Heart left ventricle (tissue), 16 donors: ENCODE measurements around the gene HNRNPH1. TPM values are rescaled to one million over a fixed set of nuclear protein-coding genes. Genes with fewer than 3 reads are reported as not detected.

Experiments used
- ATAC-seq, 4 donors: fragments of 200-7000 bp; cut with Tn5 transposase; one replicate each; pipeline ENCODE4 v1.9.1; 2020 to 2022; ENCODE audit warnings: moderate library complexity in 4 of 4, mild to moderate bottlenecking in 3 of 4, moderate number of reproducible peaks in 1 of 4
- DNase-seq, 5 donors: peaks; one replicate each; pipeline ENCODE4 v3.0.0-alpha.2; 2020
- H3K27ac ChIP-seq, 12 donors: fragments of 200-600 bp; sonication (generic) in 4 of 12; one replicate each; pipeline versions ENCODE4 v1.5.0 to v1.8.0; 2016 to 2022; ENCODE audit warnings: mild to moderate bottlenecking in 2 of 12
- H3K27me3 ChIP-seq, 9 donors: fragments of 200-600 bp; sonication (generic) in 2 of 9; one replicate each; pipeline versions ENCODE4 v1.5.1 to v1.8.0; 2016 to 2022; ENCODE audit warnings: mild to moderate bottlenecking in 3 of 9
- H3K36me3 ChIP-seq, 9 donors: fragments of 200-600 bp; sonication (generic) in 2 of 9; one replicate each; pipeline versions ENCODE4 v1.5.0 to v1.8.0; 2018 to 2022; ENCODE audit warnings: mild to moderate bottlenecking in 2 of 9
- H3K4me1 ChIP-seq, 12 donors: fragments of 200-600 bp; sonication (generic) in 4 of 12; one replicate each; pipeline versions ENCODE4 v1.5.0 to v1.8.0; 2016 to 2022; ENCODE audit warnings: mild to moderate bottlenecking in 3 of 12
- H3K4me3 ChIP-seq, 12 donors: fragments of 200-600 bp; sonication (generic) in 4 of 12; one replicate each; pipeline versions ENCODE4 v1.5.0 to v1.8.0; 2017 to 2022; ENCODE audit warnings: mild to moderate bottlenecking in 9 of 12, moderate library complexity in 4 of 12
- H3K9me3 ChIP-seq, 12 donors: fragments of 200-600 bp; sonication (generic) in 4 of 12; one replicate each; pipeline versions ENCODE4 v1.5.0 to v1.8.0; 2016 to 2022; ENCODE audit warnings: mild to moderate bottlenecking in 1 of 12
- CTCF ChIP-seq, 12 donors: fragments of 200-600 bp; sonication (generic) in 4 of 12; IDR thresholded peaks; one replicate each; pipeline versions ENCODE4 v1.5.0 to v1.8.0; 2018 to 2022; ENCODE audit warnings: antibody characterized with exemption in 12 of 12, mild to moderate bottlenecking in 5 of 12
- POLR2A ChIP-seq, 2 donors: fragments of 450-650 bp; IDR thresholded peaks; one replicate each; pipeline ENCODE4 v1.6.1; 2017; ENCODE audit warnings: antibody characterized with exemption in 2 of 2, mild to moderate bottlenecking in 2 of 2, moderate library complexity in 2 of 2
- WGBS, 4 donors: extraction: QIAGEN DNeasy Blood & Tissue Kit in 2 of 4; methylation state at CpG; one replicate each; pipeline versions ENCODE4 v1.1.5 to v1.1.7; 2013 to 2018; 5-methylcytosine and 5-hydroxymethylcytosine counted together
- intact Hi-C, 10 donors: fragments of 100-400 bp; cut with DNase I; formaldehyde crosslinking; loops; one replicate each; pipeline versions ENCODE4 v1.11.1 to v1.14.2; 2022
- polyA plus RNA-seq, 2 donors: library from polyadenylated mRNA; stranded (reverse); fragments of 200-250 nt; gene quantifications; one replicate each; pipeline ENCODE4 v1.2.3, GENCODE V29; 2013
- total RNA-seq, 9 donors: library from RNA; depleted of rRNA in 2 of 9; stranded (reverse); fragments of >200 nt in 2 of 9; fragmentation: NEBNext Ultra II Directional in 3 of 9; extraction: Animal tissue kit (Norgen Biotek cat#: 25700) in 3 of 9; gene quantifications; one replicate each; pipeline versions ENCODE4 v1.1.0 to v1.2.4, GENCODE V29; 2016 to 2023
- donor health status: ischemic (EF 13 %, LVEDD 7.1; RV severe dilation, severe dysfunction).
- donor health status: healthy with polysubstance abuse.
- donor health status: DM: no; HTN: yes; CAD: no.
- donor health status: DM: no; HTN: no; CAD: no.
- donor health status: ischemic (EF 25% LVEDD 6.9; RV normal size, moderate dysfunction).
- donor health status: ischemic (EF 25% LVEDD 5.7; RV mildly dilated, moderate dysfunction).
- donor health status: healthy.
- donor health status: DM: yes; HTN: yes; CAD: no.
- donor health status: ischemic (EF 35%, LVEDD 5.7; RV mildly dilated, moderate dysfunction).
- donor health status: nonischemic (EF 11% LVEDD 7.7; RV severe dilation, severe dysfunction).
- donor health status: DM: yes; HTN: yes; CAD: no.
- donor health status: PGD.
- donor health status: ischemic (EF 29% LVEDD 5.4; RV normal size, mild dysfunction).
- donor health status: nonischemic (EF 23%, LVEDD 6.1; RV moderate dilation, normal function).

HNRNPH1 gene
- total and polyA plus RNA-seq, 11 donors: 106 to 252 (median 178) TPM

- WGBS, 4 donors: 89 to 92% (median 90%) methylated on average over 10 to 13 of the region's 13 CpGs
- Histone ChIP-seq H3K27me3 (no peaks in the 10 kb centered on the region), H3K4me1 (peaks cover 0 to 4% (median 0%) of the 10 kb centered on the region in 12 donors), H3K27ac (no peak overlapping the region), H3K9me3 (no peaks in the 10 kb centered on the region), H3K36me3 (peaks cover 2 to 100% (median 98%) of the 10 kb centered on the region in 9 donors), H3K4me3 (no peak overlapping the region)
- ATAC-seq: no peak
- intact Hi-C loops: no loop called here
- DNase-seq: no peak
- no peak for TF ChIP-seq CTCF (IDR thresholded peaks at IDR 0.05)
- TF ChIP-seq POLR2A (IDR thresholded peaks at IDR 0.05): no peak
These were observed 27.1 kb downstream of the HNRNPH1 start for GRCh38 chr5:179596421-179596820.

- intact Hi-C loops: no loop called here
- ATAC-seq (no peak), DNase-seq (no peak)
- H3K27me3 ChIP-seq: no peaks in the 10 kb centered on the region
- peaks cover 0 to 4% (median 0%) of the 10 kb centered on the region in 12 donors for H3K4me1 ChIP-seq
- peaks cover 2 to 100% (median 98%) of the 10 kb centered on the region in 9 donors for H3K36me3 ChIP-seq
- TF ChIP-seq POLR2A (IDR thresholded peaks at IDR 0.05) (no peak), CTCF (IDR thresholded peaks at IDR 0.05) (no peak)
- no peak overlapping the region for H3K27ac ChIP-seq
- no peak overlapping the region for H3K4me3 ChIP-seq
- no peaks in the 10 kb centered on the region for H3K9me3 ChIP-seq
- 80 to 86% (median 84%) methylated on average over 6 of the region's 6 CpGs for WGBS, 4 donors
These were observed 27.6 kb downstream of the HNRNPH1 start for GRCh38 chr5:179595916-179596315.

- ATAC-seq (no peak), DNase-seq (no peak)
- H3K4me1 ChIP-seq: no peaks in the 10 kb centered on the region
- 84 to 89% (median 86%) methylated on average over 3 of the region's 3 CpGs for WGBS, 4 donors
- no peak overlapping the region for H3K4me3 ChIP-seq
- no peaks in the 10 kb centered on the region for H3K27me3 ChIP-seq
- H3K36me3 ChIP-seq: peaks cover 2 to 100% (median 82%) of the 10 kb centered on the region in 9 donors
- TF ChIP-seq CTCF (IDR thresholded peaks at IDR 0.05): no peak
- H3K9me3 ChIP-seq: no peaks in the 10 kb centered on the region
- H3K27ac ChIP-seq: no peak overlapping the region
- intact Hi-C loops: no loop called here
These were observed 35.3 kb downstream of the HNRNPH1 start for GRCh38 chr5:179588166-179588565.

- WGBS, 4 donors: 75 to 84% (median 83%) methylated on average over 9 of the region's 9 CpGs
These were observed 37.5 kb downstream of the HNRNPH1 start for GRCh38 chr5:179585941-179586401.

More at GRCh38 chr5:179585941-179586401, 37.5 kb downstream of the HNRNPH1 start:
- peaks cover 2 to 98% (median 82%) of the 10 kb centered on the region in 9 donors for H3K36me3 ChIP-seq
- H3K4me3 ChIP-seq: no peak overlapping the region
- H3K27ac ChIP-seq: peak overlapping the region in 1 of 12 donors; percentile 62
- DNase-seq: no peak
- TF ChIP-seq CTCF (IDR thresholded peaks at IDR 0.05) (no peak), POLR2A (IDR thresholded peaks at IDR 0.05) (no peak)
- no peaks in the 10 kb centered on the region for H3K9me3 ChIP-seq
- no peaks in the 10 kb centered on the region for H3K27me3 ChIP-seq
- ATAC-seq: peak in 2 of 4 donors; percentile 33 to 34
- intact Hi-C loops: no loop called here
- H3K4me1 ChIP-seq: no peaks in the 10 kb centered on the region
